Neural progenitor cell (in vitro differentiated cells): ENCODE data around the gene NIPAL3. TPM values are rescaled to one million over a fixed set of nuclear protein-coding genes. Genes with fewer than 3 reads are reported as not detected.

Source experiments
- DNase-seq: peaks from one replicate; pipeline ENCODE4 v3.0.0-alpha.2; 2016; ENCODE audit warnings: low spot score
- H2AFZ ChIP-seq: fragments of 200-600 bp; sonication (generic); replicated peaks from 2 replicates; pipeline ENCODE4 v1.6.1; 2016; ENCODE audit warnings: antibody characterized with exemption
- H3F3A ChIP-seq: fragments of 200-600 bp; sonication (generic); 2 replicates; pipeline ENCODE4 v1.6.1; 2016; ENCODE audit warnings: antibody characterized with exemption, low read depth
- H3K27ac ChIP-seq: fragments of 200-600 bp; sonication (generic); 2 replicates; pipeline ENCODE4 v1.5.1; 2016; ENCODE audit warnings: mild to moderate bottlenecking
- H3K27me3 ChIP-seq: fragments of 200-600 bp; sonication (generic); 2 replicates; pipeline ENCODE4 v1.6.1; 2016; ENCODE audit warnings: mild to moderate bottlenecking, moderate library complexity
- H3K36me3 ChIP-seq: fragments of 200-600 bp; sonication (generic); 2 replicates; pipeline ENCODE4 v1.5.1; 2016
- H3K4me1 ChIP-seq: fragments of 200-600 bp; sonication (generic); 2 replicates; pipeline ENCODE4 v1.6.1; 2016; ENCODE audit warnings: mixed run types
- H3K4me2 ChIP-seq: fragments of 200-600 bp; sonication (generic); 2 replicates; pipeline ENCODE4 v1.6.1; 2016
- H3K4me3 ChIP-seq: fragments of 200-600 bp; sonication (generic); 2 replicates; pipeline ENCODE4 v1.5.1; 2016
- H3K79me2 ChIP-seq: fragments of 200-600 bp; sonication (generic); 2 replicates; pipeline ENCODE4 v1.6.1; 2016; ENCODE audit warnings: low read depth
- H3K9ac ChIP-seq: fragments of 200-600 bp; sonication (generic); 2 replicates; pipeline ENCODE4 v1.6.1; 2016
- H3K9me3 ChIP-seq: fragments of 200-600 bp; sonication (generic); 2 replicates; pipeline ENCODE4 v1.5.1; 2016; ENCODE audit warnings: low read depth
- H4K20me1 ChIP-seq: fragments of 200-600 bp; sonication (generic); 2 replicates; pipeline ENCODE4 v1.6.1; 2016; ENCODE audit warnings: low read depth
- H3K27ac Mint-ChIP-seq: 3 replicates; pipeline ENCODE4 v1.8.0; 2021; ENCODE audit warnings: mixed read lengths
- H3K27me3 Mint-ChIP-seq: 2 replicates; pipeline ENCODE4 v1.8.0; 2022; ENCODE audit warnings: low read depth, mild to moderate bottlenecking, inconsistent platforms, moderate library complexity, mixed read lengths; ENCODE audit not compliant: insufficient read depth
- H3K36me3 Mint-ChIP-seq: 3 replicates; pipeline ENCODE4 v1.8.0; 2021; ENCODE audit warnings: mixed read lengths
- H3K4me1 Mint-ChIP-seq: 3 replicates; pipeline ENCODE4 v1.8.0; 2021; ENCODE audit warnings: mixed read lengths
- H3K4me3 Mint-ChIP-seq: 3 replicates; pipeline ENCODE4 v1.8.0; 2021; ENCODE audit warnings: mild to moderate bottlenecking, moderate library complexity, mixed read lengths
- H3K9me3 Mint-ChIP-seq: 3 replicates; pipeline ENCODE4 v1.8.0; 2020; ENCODE audit warnings: mixed read lengths
- EZH2 ChIP-seq: fragments of 200-600 bp; sonication (generic); IDR thresholded peaks from 2 replicates; pipeline ENCODE4 v1.6.1; 2017; ENCODE audit warnings: antibody characterized with exemption, mild to moderate bottlenecking, moderate library complexity
- EZH2phosphoT487 ChIP-seq: fragments of 200-600 bp; sonication (generic); IDR thresholded peaks from 2 replicates; pipeline ENCODE4 v1.6.1; 2017; ENCODE audit warnings: antibody characterized with exemption
- total RNA-seq: library from RNA; depleted of rRNA; stranded (reverse); fragments of >200 nt; gene quantifications from 2 replicates; pipeline ENCODE4 v1.2.3, GENCODE V29; 2015; ENCODE audit warnings: low replicate concordance
- TF ChIP-seq, protein P1 (sequence below): fragments of 200-600 bp; sonication (generic); IDR thresholded peaks from 2 replicates; pipeline ENCODE4 v1.5.1; 2017; ENCODE audit warnings: antibody characterized with exemption, mild to moderate bottlenecking

The NIPAL3 gene
- total RNA-seq, 1 donor from 2014 or later: 6.9 TPM

DNA sequence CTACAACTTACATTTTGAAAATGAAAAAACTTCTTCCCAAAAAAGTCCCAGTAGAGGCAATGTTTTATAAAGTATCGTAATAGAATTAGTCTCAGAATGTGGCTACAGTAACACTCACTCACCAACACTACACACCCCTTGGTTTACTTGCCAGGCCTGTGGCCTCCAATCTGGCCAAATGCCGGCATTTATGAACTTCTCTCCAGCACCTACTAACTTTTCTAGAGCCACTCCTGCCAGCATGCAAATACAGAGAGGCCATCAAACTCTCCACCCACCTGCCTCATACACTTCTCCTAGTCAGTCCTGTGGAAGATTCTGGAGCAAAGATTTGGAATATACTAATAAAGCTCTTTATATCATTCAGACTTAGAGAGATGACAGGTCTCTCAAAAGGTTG lies 34.3 kb upstream of the NIPAL3 start:
- H3K4me3 ChIP-seq: no peak overlapping the region
- H3K27me3 ChIP-seq: no peaks in the 10 kb centered on the region
- H3K27ac ChIP-seq: no peak overlapping the region
- Mint-ChIP-seq H3K27me3 (no peaks in the 10 kb centered on the region), H3K36me3 (peaks cover 13% of the 10 kb centered on the region), H3K27ac (no peak overlapping the region), H3K4me3 (no peak overlapping the region), H3K9me3 (no peaks in the 10 kb centered on the region), H3K4me1 (peaks cover 38% of the 10 kb centered on the region)
- H4K20me1 ChIP-seq: no peaks in the 10 kb centered on the region
- H3K4me1 ChIP-seq: peaks cover 14% of the 10 kb centered on the region
- H3K4me2 ChIP-seq: no peak overlapping the region
- TF ChIP-seq, protein P1, sequence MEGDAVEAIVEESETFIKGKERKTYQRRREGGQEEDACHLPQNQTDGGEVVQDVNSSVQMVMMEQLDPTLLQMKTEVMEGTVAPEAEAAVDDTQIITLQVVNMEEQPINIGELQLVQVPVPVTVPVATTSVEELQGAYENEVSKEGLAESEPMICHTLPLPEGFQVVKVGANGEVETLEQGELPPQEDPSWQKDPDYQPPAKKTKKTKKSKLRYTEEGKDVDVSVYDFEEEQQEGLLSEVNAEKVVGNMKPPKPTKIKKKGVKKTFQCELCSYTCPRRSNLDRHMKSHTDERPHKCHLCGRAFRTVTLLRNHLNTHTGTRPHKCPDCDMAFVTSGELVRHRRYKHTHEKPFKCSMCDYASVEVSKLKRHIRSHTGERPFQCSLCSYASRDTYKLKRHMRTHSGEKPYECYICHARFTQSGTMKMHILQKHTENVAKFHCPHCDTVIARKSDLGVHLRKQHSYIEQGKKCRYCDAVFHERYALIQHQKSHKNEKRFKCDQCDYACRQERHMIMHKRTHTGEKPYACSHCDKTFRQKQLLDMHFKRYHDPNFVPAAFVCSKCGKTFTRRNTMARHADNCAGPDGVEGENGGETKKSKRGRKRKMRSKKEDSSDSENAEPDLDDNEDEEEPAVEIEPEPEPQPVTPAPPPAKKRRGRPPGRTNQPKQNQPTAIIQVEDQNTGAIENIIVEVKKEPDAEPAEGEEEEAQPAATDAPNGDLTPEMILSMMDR: no peak
- TF ChIP-seq EZH2phosphoT487: no peak
- TF ChIP-seq EZH2: no peak
- H2AFZ ChIP-seq: no peak overlapping the region
- no peaks in the 10 kb centered on the region for H3K79me2 ChIP-seq
- no peaks in the 10 kb centered on the region for H3K9me3 ChIP-seq
- H3K36me3 ChIP-seq: no peaks in the 10 kb centered on the region
- DNase-seq: no peak
- peaks cover 6% of the 10 kb centered on the region for H3F3A ChIP-seq
- no peak overlapping the region for H3K9ac ChIP-seq

DNA sequence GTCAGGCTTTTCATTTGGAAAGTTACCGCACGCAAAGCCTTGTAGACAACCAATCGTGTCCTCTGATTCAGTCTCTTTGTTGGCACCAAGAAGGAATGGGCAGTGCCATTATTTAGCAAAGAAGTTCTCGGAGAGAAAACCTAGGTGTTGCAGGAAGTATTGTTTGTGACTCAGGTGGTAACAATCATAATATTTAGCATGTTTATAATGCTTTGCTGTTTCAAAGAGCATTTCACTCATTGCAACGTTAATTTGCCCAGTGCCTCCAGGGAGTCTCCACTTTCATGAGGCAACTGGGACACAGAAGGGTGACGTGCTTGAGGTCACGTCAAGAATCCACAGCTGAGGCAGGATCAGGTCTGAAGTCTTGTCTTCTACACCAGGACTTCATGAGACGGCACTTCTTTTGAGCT lies 33.4 kb upstream of the NIPAL3 start:
- no peak for DNase-seq
- Histone ChIP-seq H3K27ac (no peak overlapping the region), H4K20me1 (no peaks in the 10 kb centered on the region)

DNA sequence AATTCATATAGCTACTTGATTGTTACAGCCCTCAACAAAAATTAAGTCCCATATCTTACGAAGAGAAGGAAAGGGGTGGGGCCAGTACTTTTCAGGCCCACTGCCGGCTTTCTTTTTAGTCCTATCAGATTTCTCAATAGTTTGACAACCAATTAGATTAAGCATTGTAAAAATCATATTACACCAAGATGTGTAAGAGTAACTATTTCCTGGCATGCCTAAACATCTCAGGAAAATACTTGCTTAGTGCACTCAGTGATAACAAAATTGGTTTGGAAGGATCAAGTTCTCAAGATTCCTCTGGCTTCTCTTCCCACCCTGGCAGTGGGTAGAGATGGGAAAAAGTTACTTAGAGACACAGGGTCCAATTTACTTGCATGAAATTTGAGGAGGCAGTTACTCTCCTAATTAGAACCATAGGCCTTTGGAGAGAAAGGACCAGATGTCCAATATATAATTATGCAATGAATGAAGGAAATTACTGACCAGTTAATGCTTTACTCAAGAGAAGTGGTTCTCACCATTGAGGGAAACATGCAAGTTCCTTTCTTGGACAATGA lies 32.1 kb upstream of the NIPAL3 start:
- no peak overlapping the region for H3K27ac ChIP-seq
- no peak overlapping the region for H3K9ac ChIP-seq
- peaks cover 3% of the 10 kb centered on the region for H3K27me3 Mint-ChIP-seq
- H3F3A ChIP-seq: no peaks in the 10 kb centered on the region
- peaks cover 25% of the 10 kb centered on the region for H3K4me1 Mint-ChIP-seq
- H3K4me3 Mint-ChIP-seq: no peak overlapping the region
- no peaks in the 10 kb centered on the region for H3K79me2 ChIP-seq
- no peaks in the 10 kb centered on the region for H3K27me3 ChIP-seq
- no peak overlapping the region for H2AFZ ChIP-seq
- H3K4me2 ChIP-seq: no peak overlapping the region
- no peaks in the 10 kb centered on the region for H3K36me3 ChIP-seq
- no peak for DNase-seq
- H3K9me3 Mint-ChIP-seq: no peaks in the 10 kb centered on the region
- H3K27ac Mint-ChIP-seq: no peak overlapping the region
- TF ChIP-seq EZH2phosphoT487 (no peak), EZH2 (no peak)
- TF ChIP-seq, protein P1: no peak
- peaks cover 18% of the 10 kb centered on the region for H3K36me3 Mint-ChIP-seq
- H3K4me3 ChIP-seq: no peak overlapping the region
- H3K4me1 ChIP-seq: peaks cover 11% of the 10 kb centered on the region
- H3K9me3 ChIP-seq: no peaks in the 10 kb centered on the region
- no peaks in the 10 kb centered on the region for H4K20me1 ChIP-seq

More for the DNA sequence above, 33.4 kb upstream of the NIPAL3 start:
- H3F3A ChIP-seq: no peaks in the 10 kb centered on the region
- H3K36me3 ChIP-seq: no peaks in the 10 kb centered on the region
- Mint-ChIP-seq H3K36me3 (peaks cover 18% of the 10 kb centered on the region), H3K27me3 (peaks cover 3% of the 10 kb centered on the region), H3K9me3 (no peaks in the 10 kb centered on the region), H3K4me1 (peaks cover 33% of the 10 kb centered on the region), H3K4me3 (no peak overlapping the region), H3K27ac (no peak overlapping the region)
- H3K9me3 ChIP-seq: no peaks in the 10 kb centered on the region
- H3K4me2 ChIP-seq: no peak overlapping the region
- no peak overlapping the region for H3K4me3 ChIP-seq
- H3K9ac ChIP-seq: no peak overlapping the region
- H2AFZ ChIP-seq: no peak overlapping the region
- H3K79me2 ChIP-seq: no peaks in the 10 kb centered on the region
- H3K4me1 ChIP-seq: peaks cover 11% of the 10 kb centered on the region
- TF ChIP-seq, protein P1: no peak
- no peak for TF ChIP-seq EZH2phosphoT487
- TF ChIP-seq EZH2: no peak
- no peaks in the 10 kb centered on the region for H3K27me3 ChIP-seq
